Fibroblast of mammary gland (primary cell): ENCODE results near the gene C10orf120.

Experiments
- DNase-seq: peaks from one replicate; pipeline ENCODE4 v3.0.0-alpha.2; 2010; ENCODE audit warnings: low read depth
- H3K4me3 ChIP-seq: 2 replicates; pipeline ENCODE4 v1.5.1; 2011; ENCODE audit warnings: low read depth, mild to moderate bottlenecking, low read length, moderate library complexity; ENCODE audit not compliant: control insufficient read depth
- TF ChIP-seq, protein P1 (sequence below): conservative IDR thresholded peaks from 2 replicates; pipeline ENCODE4 v1.5.1; 2011; ENCODE audit warnings: low read depth, low read length, inconsistent platforms; ENCODE audit not compliant: control insufficient read depth, insufficient read depth

The C10orf120 gene

GRCh38 chr10:122733931-122734665 lies 34.5 kb upstream of the C10orf120 start:
- H3K4me3 ChIP-seq, result no peak overlapping the region
- DNase-seq, result no peak
- TF ChIP-seq, protein P1, sequence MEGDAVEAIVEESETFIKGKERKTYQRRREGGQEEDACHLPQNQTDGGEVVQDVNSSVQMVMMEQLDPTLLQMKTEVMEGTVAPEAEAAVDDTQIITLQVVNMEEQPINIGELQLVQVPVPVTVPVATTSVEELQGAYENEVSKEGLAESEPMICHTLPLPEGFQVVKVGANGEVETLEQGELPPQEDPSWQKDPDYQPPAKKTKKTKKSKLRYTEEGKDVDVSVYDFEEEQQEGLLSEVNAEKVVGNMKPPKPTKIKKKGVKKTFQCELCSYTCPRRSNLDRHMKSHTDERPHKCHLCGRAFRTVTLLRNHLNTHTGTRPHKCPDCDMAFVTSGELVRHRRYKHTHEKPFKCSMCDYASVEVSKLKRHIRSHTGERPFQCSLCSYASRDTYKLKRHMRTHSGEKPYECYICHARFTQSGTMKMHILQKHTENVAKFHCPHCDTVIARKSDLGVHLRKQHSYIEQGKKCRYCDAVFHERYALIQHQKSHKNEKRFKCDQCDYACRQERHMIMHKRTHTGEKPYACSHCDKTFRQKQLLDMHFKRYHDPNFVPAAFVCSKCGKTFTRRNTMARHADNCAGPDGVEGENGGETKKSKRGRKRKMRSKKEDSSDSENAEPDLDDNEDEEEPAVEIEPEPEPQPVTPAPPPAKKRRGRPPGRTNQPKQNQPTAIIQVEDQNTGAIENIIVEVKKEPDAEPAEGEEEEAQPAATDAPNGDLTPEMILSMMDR, result no peak

GRCh38 chr10:122733443-122733842 lies 33.8 kb upstream of the C10orf120 start:
- no peak overlapping the region for H3K4me3 ChIP-seq
- TF ChIP-seq, protein P1, result no peak
- DNase-seq, result no peak

DNA sequence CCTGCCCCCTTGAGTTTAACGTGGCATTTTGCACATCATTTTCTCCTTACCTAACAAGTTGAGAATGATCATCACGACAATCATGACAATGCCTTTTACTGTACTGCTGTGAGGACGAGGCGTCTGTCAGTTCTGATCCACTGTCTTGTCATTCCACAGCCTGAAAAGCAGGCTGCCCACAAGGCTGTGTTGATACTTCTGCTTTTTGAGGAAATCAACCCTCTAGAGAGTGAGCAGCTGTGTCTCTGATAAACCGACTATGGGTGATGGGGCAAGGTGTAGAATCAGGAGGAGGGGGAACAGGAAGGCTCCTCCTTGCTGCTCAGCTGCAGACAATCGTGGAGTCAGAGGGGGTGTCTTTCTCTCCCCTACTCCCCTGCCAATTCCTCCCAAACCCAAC lies 30.6 kb upstream of the C10orf120 start:
- DNase-seq, result no peak
- TF ChIP-seq, protein P1, result no peak
- no peak overlapping the region for H3K4me3 ChIP-seq

GRCh38 chr10:122729126-122729525 lies 29.5 kb upstream of the C10orf120 start:
- no peak overlapping the region for H3K4me3 ChIP-seq
- no peak for DNase-seq
- TF ChIP-seq, protein P1, result no peak

GRCh38 chr10:122727426-122727825 lies 27.8 kb upstream of the C10orf120 start:
- no peak overlapping the region for H3K4me3 ChIP-seq
- DNase-seq, result no peak
- TF ChIP-seq, protein P1, result no peak

DNA sequence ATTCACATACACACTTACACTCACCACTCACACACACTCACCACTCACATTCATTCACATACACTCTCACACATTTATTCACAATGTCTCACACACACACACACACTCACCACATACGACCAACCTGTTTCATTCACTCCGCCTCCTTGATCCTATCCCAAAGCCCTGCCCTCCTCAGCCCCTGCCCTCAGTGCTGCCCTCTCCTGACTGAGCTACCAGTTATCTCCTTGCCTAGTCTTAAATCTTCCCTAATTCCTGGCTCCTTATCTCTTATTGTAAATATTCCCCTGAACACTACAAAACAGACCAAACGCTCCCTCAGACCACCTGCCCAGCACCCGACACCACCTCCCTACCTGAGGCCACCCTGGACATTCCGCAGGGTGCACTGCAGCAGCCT lies 26.1 kb upstream of the C10orf120 start:
- H3K4me3 ChIP-seq, result no peak overlapping the region
- DNase-seq, result no peak
- TF ChIP-seq, protein P1, result no peak
